MCF 10A (cell line): ENCODE data around the gene TIPARP. TPM values are rescaled to one million over a fixed set of nuclear protein-coding genes. Genes with fewer than 3 reads are reported as not detected.

Experiments used
- BruUV-seq: library from RNA; stranded (reverse); fragments of 400-500 nt; replicated peaks from 2 replicates; lab custom pipeline; 2021; lab: Mats Ljungman, UMichigan
- CTCF ChIA-PET: fragments of 300-600 bp; sonication (Branson Sonifier 250); formaldehyde crosslinking; extraction: SDS; loops from one replicate; lab custom pipeline; 2021; ENCODE audit warnings: antibody characterized with exemption, inconsistent platforms; lab: Yijun Ruan, JAX
- POLR2A ChIA-PET: fragments of 300-600, 350-650 bp; sonication (Branson Sonifier 250); formaldehyde crosslinking; extraction: SDS; loops from one replicate; lab custom pipeline; 2020; ENCODE audit warnings: antibody characterized with exemption, inconsistent platforms; lab: Yijun Ruan, JAX
- DNase-seq: peaks from one replicate; pipeline ENCODE4 v3.0.0-alpha.2; 2018; ENCODE audit not compliant: unreplicated experiment
- H3K27ac Mint-ChIP-seq: one replicate; pipeline ENCODE4 v1.8.0; 2022; ENCODE audit warnings: mild to moderate bottlenecking, low read depth, mixed read lengths; ENCODE audit not compliant: unreplicated experiment
- H3K27me3 Mint-ChIP-seq: one replicate; pipeline ENCODE4 v1.8.0; 2022; ENCODE audit warnings: mixed read lengths; ENCODE audit not compliant: insufficient read depth, unreplicated experiment
- H3K36me3 Mint-ChIP-seq: one replicate; pipeline ENCODE4 v1.8.0; 2022; ENCODE audit warnings: mild to moderate bottlenecking, moderate library complexity, mixed read lengths; ENCODE audit not compliant: insufficient read depth, unreplicated experiment
- H3K4me1 Mint-ChIP-seq: one replicate; pipeline ENCODE4 v1.8.0; 2022; ENCODE audit warnings: mixed read lengths; ENCODE audit not compliant: insufficient read depth, unreplicated experiment
- H3K4me3 Mint-ChIP-seq: one replicate; pipeline ENCODE4 v1.8.0; 2022; ENCODE audit warnings: mild to moderate bottlenecking, moderate library complexity, mixed read lengths; ENCODE audit not compliant: unreplicated experiment
- H3K9me3 Mint-ChIP-seq: one replicate; pipeline ENCODE4 v1.8.0; 2022; ENCODE audit warnings: mixed read lengths; ENCODE audit not compliant: unreplicated experiment
- CTCF ChIP-seq: fragments of 200-600 bp; IDR thresholded peaks from one replicate; pipeline ENCODE4 v1.8.0; 2022; ENCODE audit warnings: antibody characterized with exemption, mild to moderate bottlenecking; ENCODE audit not compliant: unreplicated experiment
- intact Hi-C: fragments of 100-400 bp; cut with micrococcal nuclease; formaldehyde crosslinking; loops from 2 replicates; pipeline ENCODE4 v1.14.1; 2022
- total RNA-seq: library from RNA; stranded (reverse); gene quantifications from 2 replicates; pipeline ENCODE4 v1.2.3, GENCODE V29; 2022

Gene TIPARP
- total RNA-seq, 1 experiment from 2014 or later: 50.0 TPM

GRCh38 chr3:156727519-156728205, 53.3 kb downstream of the TIPARP start:
- Mint-ChIP-seq H3K4me3 (no peak overlapping the region), H3K36me3 (peaks cover 27% of the 10 kb centered on the region), H3K9me3 (no peaks in the 10 kb centered on the region), H3K27ac (peak overlapping the region; percentile 23), H3K27me3 (no peaks in the 10 kb centered on the region), H3K4me1 (peaks cover 16% of the 10 kb centered on the region)
- intact Hi-C loops: no loop called here
- ChIA-PET POLR2A (interaction anchor here (1.0 to 1.3 kb wide), 3 partner anchors 53 to 87 kb away, joined by 3 to 5 read pairs (median 4); no protein-coding TSS in a partner anchor), CTCF (interaction anchor here (0.7 to 1.4 kb wide), 3 partner anchors 20 to 355 kb away, joined by 3 read pairs; no protein-coding TSS in a partner anchor)
- no peak for TF ChIP-seq CTCF
- no TSS peak for BruUV-seq
- no peak for DNase-seq

- TF ChIP-seq CTCF: no peak
- POLR2A ChIA-PET: interaction anchor here (0.5 to 1.3 kb wide), 5 partner anchors 52 to 875 kb away, joined by 3 to 5 read pairs (median 3); no protein-coding TSS in a partner anchor
- DNase-seq: no peak
- no peaks in the 10 kb centered on the region for H3K27me3 Mint-ChIP-seq
- H3K36me3 Mint-ChIP-seq: peaks cover 27% of the 10 kb centered on the region
- intact Hi-C loops: no loop called here
- CTCF ChIA-PET: interaction anchor here (1.1 to 1.4 kb wide), 2 partner anchors 55 to 354 kb away, joined by 3 read pairs; no protein-coding TSS in a partner anchor
- H3K4me1 Mint-ChIP-seq: peaks cover 16% of the 10 kb centered on the region
- no peak overlapping the region for H3K4me3 Mint-ChIP-seq
- no peaks in the 10 kb centered on the region for H3K9me3 Mint-ChIP-seq
- no peak overlapping the region for H3K27ac Mint-ChIP-seq
- no TSS peak for BruUV-seq
Measured at GRCh38 chr3:156728267-156728985, 54.0 kb downstream of the TIPARP start.

- intact Hi-C loops: no loop called here
- ChIA-PET POLR2A (interaction anchor here (0.6 to 1.2 kb wide), 3 partner anchors 29 to 135 kb away, joined by 3 read pairs; no protein-coding TSS in a partner anchor), CTCF (interaction anchor here (1.1 kb wide), 1 partner anchor 56 kb away, joined by 3 read pairs; no protein-coding TSS in a partner anchor)
- H3K4me1 Mint-ChIP-seq: peaks cover 16% of the 10 kb centered on the region
- H3K27ac Mint-ChIP-seq: no peak overlapping the region
- no peak overlapping the region for H3K4me3 Mint-ChIP-seq
- TF ChIP-seq CTCF: no peak
- H3K9me3 Mint-ChIP-seq: no peaks in the 10 kb centered on the region
- no peaks in the 10 kb centered on the region for H3K27me3 Mint-ChIP-seq
- no peak for DNase-seq
- peaks cover 18% of the 10 kb centered on the region for H3K36me3 Mint-ChIP-seq
- no TSS peak for BruUV-seq
Measured at GRCh38 chr3:156729460-156730179, 55.2 kb downstream of the TIPARP start.
